GM04504 (cell line): ENCODE results near the gene NDUFB11.
A peak's percentile ranks its signal among the peaks of the same experiment; 100 is the strongest.
"Not testable (repeated sequence)": the region's sequence is repeated elsewhere in the genome, so short reads cannot be mapped to it uniquely, and the experiment has no call there.

Experiments
- DNase-seq: peaks from one replicate; pipeline ENCODE4 v3.0.0-alpha.2; 2012; ENCODE audit warnings: low read depth

The NDUFB11 gene

GRCh38 chrX:47146121-47146935 lies 1.8 kb upstream of the NDUFB11 start:
- DNase-seq: no peak

GRCh38 chrX:47145395-47146120 lies 1.1 kb upstream of the NDUFB11 start:
- DNase-seq: no peak

- DNase-seq: no peak
These were observed 442 bp downstream of the NDUFB11 start for GRCh38 chrX:47143894-47144625.

DNA sequence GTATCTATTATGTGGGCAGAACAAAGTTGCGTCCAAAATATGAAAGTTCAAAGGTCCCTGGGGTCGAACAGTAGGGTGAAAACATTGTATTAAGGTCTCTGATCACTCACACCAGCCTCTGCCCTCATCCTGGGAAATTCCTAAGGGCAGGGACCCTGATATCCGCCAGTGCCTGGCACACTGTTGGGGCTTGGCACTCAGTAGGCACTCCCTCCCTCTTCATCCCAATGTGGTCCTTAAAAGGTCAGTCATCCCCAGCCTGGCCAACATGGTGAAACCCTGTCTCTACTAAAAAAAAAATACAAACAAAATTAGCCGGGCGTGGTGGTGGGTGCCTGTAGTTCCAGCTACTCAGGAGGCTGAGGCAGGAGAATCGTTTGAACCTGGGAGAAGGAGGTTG lies 6.3 kb downstream of the NDUFB11 start:
- DNase-seq: no peak

DNA sequence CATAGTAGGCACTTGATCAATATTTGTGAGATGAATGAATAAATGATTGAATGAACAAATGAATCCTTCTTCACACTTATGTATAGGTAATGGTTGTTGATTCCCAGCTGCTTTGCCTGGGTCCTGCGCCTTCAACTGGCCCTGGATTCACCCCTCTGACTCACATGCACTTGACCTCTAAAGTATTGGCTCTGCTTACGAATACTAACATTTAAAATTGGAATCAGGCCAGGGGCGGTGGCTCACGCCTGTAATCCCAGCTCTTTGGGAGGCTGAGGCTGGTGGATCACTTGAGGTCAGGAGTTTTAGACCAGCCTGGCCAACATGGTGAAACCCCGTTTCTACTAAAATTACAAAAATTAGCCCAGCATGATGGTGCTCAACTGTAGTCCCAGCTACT lies 8.9 kb downstream of the NDUFB11 start:
- not testable (repeated sequence) for DNase-seq

DNA sequence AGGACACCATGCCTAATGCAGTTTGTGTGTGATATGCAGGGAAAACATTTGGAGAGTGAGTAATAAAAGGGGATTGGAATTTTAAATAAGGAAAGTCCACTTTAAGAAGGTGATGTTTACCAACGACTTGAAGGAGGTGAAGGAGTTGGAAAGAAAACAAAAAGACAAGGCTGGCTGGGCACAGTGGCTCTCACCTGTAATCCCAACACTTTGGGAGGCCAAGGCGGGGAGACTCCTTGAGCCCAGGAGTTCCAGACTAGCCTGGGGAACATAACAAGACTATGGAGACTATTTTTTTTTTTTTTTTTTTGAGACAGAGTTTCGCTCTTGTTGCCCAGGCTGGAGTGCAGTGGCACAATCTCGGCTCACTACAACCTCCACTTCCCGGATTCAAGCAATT lies 11.0 kb downstream of the NDUFB11 start:
- DNase-seq: no peak

- no peak for DNase-seq
These were observed 14.6 kb downstream of the NDUFB11 start for GRCh38 chrX:47129899-47130358.

DNA sequence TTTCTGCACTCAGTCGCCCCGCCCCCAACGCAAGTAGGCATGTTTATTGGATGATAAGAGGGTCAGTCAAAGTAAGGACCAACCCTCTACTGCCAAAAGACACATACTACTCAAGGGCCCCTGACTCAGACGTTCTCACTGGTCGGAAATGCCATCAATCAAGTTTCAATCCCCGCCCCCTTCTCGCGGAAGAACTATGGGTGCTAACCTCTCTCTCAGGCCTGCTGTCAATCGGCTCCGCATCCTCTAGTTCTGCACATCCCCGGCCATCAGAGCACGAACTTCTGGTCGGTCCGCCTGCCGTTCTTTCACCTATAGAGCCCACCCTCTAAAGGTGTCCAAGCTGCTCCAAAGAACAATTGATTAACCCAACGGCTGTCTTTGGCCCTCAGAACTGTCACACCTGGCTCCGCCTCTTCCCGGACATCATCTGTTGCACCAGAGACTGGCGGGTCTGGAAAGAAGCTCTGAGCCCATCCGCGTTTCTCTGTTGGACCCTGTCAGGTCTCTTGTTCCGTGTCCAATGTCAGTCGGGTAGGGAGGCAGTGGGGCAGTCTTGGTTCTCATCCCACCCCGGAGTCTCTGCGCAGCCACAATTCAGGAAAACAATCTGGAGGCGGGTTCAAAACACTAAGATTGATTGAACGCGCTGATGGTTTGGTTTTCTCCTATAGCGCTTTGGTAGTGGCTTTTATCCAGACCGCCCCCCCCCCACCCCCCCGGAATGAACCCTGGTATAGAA lies 15.2 kb downstream of the NDUFB11 start:
- peak; percentile 91 for DNase-seq

- not testable (repeated sequence) for DNase-seq
These were observed 20.0 kb downstream of the NDUFB11 start for GRCh38 chrX:47124466-47124865.

- not testable (repeated sequence) for DNase-seq
These were observed 27.9 kb downstream of the NDUFB11 start for GRCh38 chrX:47116551-47117110.

GRCh38 chrX:47112316-47112954 lies 32.1 kb downstream of the NDUFB11 start:
- no peak for DNase-seq

DNA sequence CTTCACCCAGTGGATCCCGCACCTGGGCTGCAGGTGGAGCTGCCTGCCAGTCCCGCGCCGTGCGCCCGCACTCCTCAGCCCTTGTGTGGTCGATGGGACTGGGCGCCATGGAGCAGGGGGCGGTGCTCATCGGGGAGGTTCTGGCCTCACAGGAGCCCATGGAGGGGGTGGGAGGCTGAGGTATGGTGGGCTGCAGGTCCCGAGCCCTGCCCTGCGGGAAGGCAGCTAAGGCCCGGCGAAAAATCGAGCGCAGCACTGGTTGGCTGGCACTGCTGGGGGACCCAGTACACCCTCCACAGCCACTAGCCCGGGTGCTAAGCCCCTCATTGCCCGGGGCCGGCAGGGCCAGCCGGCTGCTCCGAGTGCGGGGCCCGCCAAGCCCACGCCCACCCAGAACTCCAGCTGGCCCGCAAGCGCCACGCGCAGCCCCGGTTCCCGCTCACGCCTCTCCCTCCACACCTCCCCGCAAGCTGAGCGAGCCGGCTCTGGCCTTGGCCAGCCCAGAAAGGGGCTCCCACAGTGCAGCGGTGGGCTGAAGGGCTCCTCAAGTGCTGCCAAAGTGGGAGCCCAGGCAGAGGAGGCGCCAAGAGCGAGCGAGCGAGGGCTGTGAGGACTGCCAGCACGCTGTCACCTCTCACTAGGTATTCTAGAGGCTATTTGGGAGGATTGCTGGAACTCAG lies 33.4 kb downstream of the NDUFB11 start:
- not testable (repeated sequence) for DNase-seq

DNA sequence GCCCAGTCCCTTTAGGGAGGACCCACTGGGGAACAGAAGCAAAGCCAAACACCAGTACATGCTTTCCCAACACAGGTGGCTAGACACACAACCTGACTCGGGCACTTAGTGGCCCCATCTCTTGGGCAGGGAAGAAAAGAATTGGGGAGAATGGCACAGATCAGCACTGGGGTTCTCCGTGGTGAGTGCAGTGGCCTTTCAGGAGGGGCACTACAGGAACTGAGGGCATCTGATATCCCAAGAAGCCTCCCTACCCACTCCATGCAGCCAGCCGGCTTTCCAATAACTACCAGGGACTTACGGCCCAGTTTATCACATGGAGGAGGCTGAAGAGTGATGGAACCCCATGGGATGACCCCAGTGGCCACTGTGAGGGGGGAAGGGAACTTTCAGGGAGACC lies 43.3 kb downstream of the NDUFB11 start:
- no peak for DNase-seq

GRCh38 chrX:47098338-47099094 lies 46.0 kb downstream of the NDUFB11 start:
- no peak for DNase-seq

DNA sequence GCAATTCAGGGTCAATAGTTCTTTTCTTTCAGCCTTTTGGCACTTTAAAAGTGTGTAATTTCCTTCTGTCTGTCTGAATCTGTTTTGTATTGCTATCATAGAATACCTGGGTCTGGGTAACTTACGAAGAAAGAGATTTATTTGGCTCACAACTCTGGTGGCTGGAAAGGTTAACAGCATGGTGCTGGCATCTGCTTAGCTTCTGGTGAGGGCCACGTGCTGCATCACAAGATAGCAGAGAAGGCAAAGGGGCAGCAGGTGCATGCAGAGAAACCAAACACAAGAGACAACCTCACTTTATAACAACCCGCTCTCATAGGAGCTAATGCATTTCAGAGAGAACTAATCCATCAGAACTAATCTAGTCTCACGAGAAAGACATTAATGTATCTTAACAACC lies 47.5 kb downstream of the NDUFB11 start:
- DNase-seq: no peak

DNA sequence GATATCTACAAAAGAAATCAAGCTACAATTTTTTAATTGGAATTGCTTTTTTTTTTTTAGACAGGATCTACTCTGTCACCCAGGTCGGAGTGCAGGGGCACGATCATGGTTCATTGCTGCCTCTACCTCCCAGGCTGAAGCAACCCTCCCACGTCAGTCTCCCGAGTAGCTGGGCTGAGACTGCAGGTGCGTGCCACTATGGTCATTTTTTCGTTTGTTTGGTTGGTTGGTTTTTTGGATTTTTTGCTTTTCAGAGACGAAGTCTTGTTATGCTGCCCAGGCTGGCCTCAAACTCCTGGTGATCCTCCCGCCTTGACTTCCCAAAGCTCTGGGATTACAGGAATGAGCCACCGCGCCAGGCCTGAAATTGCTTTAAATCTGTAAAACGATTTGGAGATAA lies 50.6 kb downstream of the NDUFB11 start:
- DNase-seq: no peak

DNA sequence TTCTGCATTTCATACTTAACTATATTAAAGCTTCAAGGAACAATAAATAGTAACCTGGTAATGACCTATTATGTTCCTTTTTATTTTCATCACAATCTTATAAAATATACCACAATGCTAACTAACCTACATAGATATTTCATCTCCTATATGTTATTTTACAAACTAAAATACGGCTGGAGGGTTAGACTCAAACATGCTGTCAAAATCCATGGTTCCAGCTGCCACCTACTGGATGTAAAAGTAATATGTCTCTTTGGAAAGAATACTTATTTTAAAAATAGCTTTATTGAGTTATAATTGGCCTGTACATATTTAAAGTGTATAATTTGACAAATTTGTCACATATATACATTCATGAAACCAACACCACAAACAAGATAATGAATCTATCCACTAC lies 51.3 kb downstream of the NDUFB11 start:
- no peak for DNase-seq
